ENCODE results near the gene ZFP3. TPM values are rescaled to one million over a fixed set of nuclear protein-coding genes. Genes with fewer than 3 reads are reported as not detected.
"Not testable (repeated sequence)": the region's sequence is repeated elsewhere in the genome, so short reads cannot be mapped to it uniquely, and the experiment has no call there.

ZFP3 gene
- total and polyA plus RNA-seq, 2 donors (not counting 3 experiments of a cell fraction or from before 2014, with no cell fraction given), result 1.7 TPM

DNA sequence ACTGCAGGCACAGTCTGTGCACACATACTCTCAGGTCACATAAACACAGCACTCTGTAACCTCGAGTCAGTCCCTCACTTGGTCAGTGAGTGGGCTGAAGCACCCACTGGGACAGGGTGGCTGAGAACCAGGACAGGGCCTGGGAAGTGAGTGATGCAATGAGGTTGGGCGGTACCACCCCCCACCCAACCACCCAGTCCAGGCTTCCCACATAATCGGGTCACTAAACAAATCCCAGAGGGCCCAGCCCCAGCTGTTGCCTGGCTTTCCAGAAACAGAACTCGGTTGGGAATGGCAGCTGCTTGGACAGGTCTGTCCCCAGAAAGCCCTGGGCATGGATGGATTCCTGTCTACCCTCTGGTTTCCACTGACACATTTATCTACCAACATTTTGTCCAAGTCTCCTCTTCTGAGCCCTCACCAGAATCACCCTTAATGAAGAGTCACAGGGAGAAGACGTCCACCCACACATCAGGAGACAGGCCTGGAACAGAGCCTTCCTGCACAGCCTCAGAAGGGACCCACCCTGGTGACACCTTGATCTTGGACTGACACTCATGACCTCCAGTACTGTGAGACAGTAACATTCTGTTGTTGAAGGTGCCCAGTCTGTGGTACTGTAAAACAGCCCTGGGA lies 46.0 kb downstream of the ZFP3 start:
- peaks cover 18 to 20% of the 10 kb centered on the region in 2 experiments for H3K27me3 ChIP-seq (ENCODE audit: control insufficient read depth in 2 of 2, insufficient read depth in 2 of 2, low read length in 2 of 2)
- H2AFZ ChIP-seq (ENCODE audit: low read depth, low read length); DNase-seq (ENCODE audit: low read depth, low spot score); CTCF ChIA-PET; H3K9me3 ChIP-seq (replicated peaks; ENCODE audit: control insufficient read depth, insufficient read depth, low read length); dilution Hi-C loops (cut with MboI; ENCODE audit: extremely low pct_ligation_motif_present, low sequenced_read_pairs); FAIRE-seq; H4K20me1 ChIP-seq (replicated peaks; ENCODE audit: control insufficient read depth, extremely low read depth, insufficient read depth, low read length); H3K4me2 ChIP-seq (ENCODE audit: insufficient read depth, low read length); H3K79me2 ChIP-seq (ENCODE audit: control insufficient read depth, insufficient read depth, low read length); intact Hi-C loops (cut with micrococcal nuclease); H3K4me3 ChIP-seq (replicated peaks in 1 of 3; ENCODE audit: insufficient read depth in 1 of 3, low read depth in 1 of 3, low read length in 3 of 3); H3K27ac ChIP-seq (ENCODE audit: insufficient read depth, low read depth, low read length); POLR2A ChIA-PET; H3K4me1 ChIP-seq (ENCODE audit: control insufficient read depth, extremely low read depth, insufficient read depth, low read length); BruUV-seq (replicated peaks); H3K9ac ChIP-seq (replicated peaks; ENCODE audit: extremely low read depth, insufficient read depth, low read length); H3K9me1 ChIP-seq (replicated peaks; ENCODE audit: control insufficient read depth, extremely low read depth, insufficient read depth, low read length); H3K36me3 ChIP-seq (ENCODE audit: control insufficient read depth in 2 of 2, extremely low read depth in 1 of 2, insufficient read depth in 2 of 2, low read length in 2 of 2): not testable (repeated sequence)

- BruUV-seq (replicated peaks); DNase-seq (ENCODE audit: low read depth, low spot score); H3K4me3 ChIP-seq (replicated peaks in 1 of 3; ENCODE audit: insufficient read depth in 1 of 3, low read depth in 1 of 3, low read length in 3 of 3); dilution Hi-C loops (cut with MboI; ENCODE audit: extremely low pct_ligation_motif_present, low sequenced_read_pairs); intact Hi-C loops (cut with micrococcal nuclease); H3K4me2 ChIP-seq (ENCODE audit: insufficient read depth, low read length); H3K9me3 ChIP-seq (replicated peaks; ENCODE audit: control insufficient read depth, insufficient read depth, low read length); H2AFZ ChIP-seq (ENCODE audit: low read depth, low read length); FAIRE-seq; H3K9me1 ChIP-seq (replicated peaks; ENCODE audit: control insufficient read depth, extremely low read depth, insufficient read depth, low read length); H3K4me1 ChIP-seq (ENCODE audit: control insufficient read depth, extremely low read depth, insufficient read depth, low read length); H3K79me2 ChIP-seq (ENCODE audit: control insufficient read depth, insufficient read depth, low read length); POLR2A ChIA-PET; H3K36me3 ChIP-seq (ENCODE audit: control insufficient read depth in 2 of 2, extremely low read depth in 1 of 2, insufficient read depth in 2 of 2, low read length in 2 of 2); H4K20me1 ChIP-seq (replicated peaks; ENCODE audit: control insufficient read depth, extremely low read depth, insufficient read depth, low read length); H3K27ac ChIP-seq (ENCODE audit: insufficient read depth, low read depth, low read length); H3K9ac ChIP-seq (replicated peaks; ENCODE audit: extremely low read depth, insufficient read depth, low read length): not testable (repeated sequence)
- peaks cover 18 to 20% of the 10 kb centered on the region in 2 experiments for H3K27me3 ChIP-seq (ENCODE audit: control insufficient read depth in 2 of 2, insufficient read depth in 2 of 2, low read length in 2 of 2)
- CTCF ChIA-PET, result interaction anchor here (0.7 kb wide), 1 partner anchor 160 kb away, joined by 4 read pairs; no protein-coding TSS in a partner anchor
Measured at GRCh38 chr17:5124896-5125295, 46.6 kb downstream of the ZFP3 start.
